Measurements from ENCODE around the gene ZACN.

Gene ZACN

DNA sequence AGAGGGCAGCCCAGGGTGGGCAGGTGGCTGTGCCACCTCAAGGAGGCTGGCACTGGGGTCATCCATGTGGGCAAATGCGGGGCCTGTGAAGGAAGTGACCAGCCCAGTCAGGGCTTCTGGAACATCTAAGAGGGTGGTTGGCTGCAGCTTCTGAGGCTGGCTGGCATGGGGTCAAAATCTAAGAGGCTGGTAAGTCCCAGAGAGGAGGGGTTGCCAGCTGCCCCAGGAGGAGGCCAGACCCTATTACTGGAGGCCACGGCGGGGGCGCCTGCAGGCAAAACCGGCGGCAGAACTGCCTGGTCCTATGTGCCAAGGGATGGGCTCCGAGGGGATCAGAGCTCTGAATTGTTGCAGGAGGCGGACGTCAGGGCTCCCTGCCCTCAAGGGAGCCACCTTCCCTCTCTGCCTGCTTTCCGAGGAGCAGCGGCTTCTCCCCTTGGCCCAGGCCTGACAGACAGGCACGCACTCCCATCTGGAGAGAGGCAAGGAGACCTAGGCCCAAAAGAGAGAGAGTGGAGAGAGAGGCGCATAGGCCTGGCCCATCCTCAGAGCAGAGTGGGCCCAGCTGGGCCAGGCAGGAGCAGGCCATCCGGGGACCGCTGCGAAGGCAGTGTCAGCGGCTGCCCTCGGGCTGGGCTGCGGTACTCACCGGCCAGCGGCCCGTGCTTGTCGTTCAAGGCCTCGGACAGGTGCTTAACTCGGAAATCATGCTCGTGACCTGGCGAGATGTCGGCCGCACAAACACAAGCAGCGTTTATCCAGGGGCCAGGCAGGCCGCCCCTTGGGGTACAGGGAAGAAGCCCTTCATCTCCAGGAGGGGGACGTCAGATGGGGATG, 10.9 kb downstream of the ZACN start:
- no peak overlapping the region for H3K27ac ChIP-seq
- no peak for DNase-seq (ENCODE audit: low spot score)
- no peak for TF ChIP-seq CTCF (IDR thresholded peaks at IDR 0.05)
- no peak overlapping the region for H3K4me3 ChIP-seq

- no peak for TF ChIP-seq CTCF (IDR thresholded peaks at IDR 0.05)
- H3K4me3 ChIP-seq: no peak overlapping the region
- H3K27ac ChIP-seq: no peak overlapping the region
- DNase-seq (ENCODE audit: low spot score): no peak
Observed at GRCh38 chr17:76090517-76091129, 11.6 kb downstream of the ZACN start.

DNA sequence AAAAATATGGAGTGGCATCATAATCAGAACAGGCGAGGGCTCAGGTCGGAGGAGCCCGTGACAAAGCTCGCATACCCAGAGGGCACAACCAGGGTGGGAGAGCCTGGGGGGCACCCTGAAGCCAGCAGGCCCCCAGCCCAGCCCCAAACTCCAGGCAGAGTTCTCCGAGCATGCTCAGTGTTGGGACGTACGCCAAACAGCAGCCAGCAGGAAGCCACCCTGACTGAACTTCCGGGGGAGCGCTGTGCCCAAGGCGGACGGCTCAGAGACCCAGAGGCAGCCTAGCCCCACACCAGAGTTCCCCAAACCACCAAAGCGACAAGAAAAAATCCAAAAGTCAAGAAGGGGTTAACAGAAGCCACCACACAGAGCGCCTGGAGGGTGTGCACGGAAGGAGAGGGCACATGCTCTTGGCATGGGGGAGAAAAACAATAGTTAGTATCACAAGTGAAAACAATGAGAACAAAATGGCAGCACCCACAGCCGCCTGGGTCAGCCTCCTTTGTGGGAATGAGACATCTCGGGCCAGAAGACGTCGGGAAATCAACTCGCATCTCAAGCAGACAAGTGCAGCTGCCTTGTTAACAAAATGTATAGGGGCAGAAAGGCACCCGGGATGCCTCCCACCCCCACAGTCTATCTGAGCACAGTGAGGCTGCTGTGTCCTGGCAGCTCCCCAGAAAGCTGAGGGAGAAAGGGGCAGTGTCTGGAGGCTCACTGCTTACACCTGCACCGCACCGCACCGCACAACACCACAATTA, 12.7 kb downstream of the ZACN start:
- H3K27ac ChIP-seq: no peak overlapping the region
- TF ChIP-seq CTCF (IDR thresholded peaks at IDR 0.05): no peak
- no peak for DNase-seq (ENCODE audit: low spot score)
- no peak overlapping the region for H3K4me3 ChIP-seq

- no peak overlapping the region for H3K27ac ChIP-seq
- no peak for DNase-seq (ENCODE audit: low spot score)
- H3K4me3 ChIP-seq: no peak overlapping the region
- TF ChIP-seq CTCF (IDR thresholded peaks at IDR 0.05): no peak
Observed at GRCh38 chr17:76092526-76093413, 13.8 kb downstream of the ZACN start.

DNA sequence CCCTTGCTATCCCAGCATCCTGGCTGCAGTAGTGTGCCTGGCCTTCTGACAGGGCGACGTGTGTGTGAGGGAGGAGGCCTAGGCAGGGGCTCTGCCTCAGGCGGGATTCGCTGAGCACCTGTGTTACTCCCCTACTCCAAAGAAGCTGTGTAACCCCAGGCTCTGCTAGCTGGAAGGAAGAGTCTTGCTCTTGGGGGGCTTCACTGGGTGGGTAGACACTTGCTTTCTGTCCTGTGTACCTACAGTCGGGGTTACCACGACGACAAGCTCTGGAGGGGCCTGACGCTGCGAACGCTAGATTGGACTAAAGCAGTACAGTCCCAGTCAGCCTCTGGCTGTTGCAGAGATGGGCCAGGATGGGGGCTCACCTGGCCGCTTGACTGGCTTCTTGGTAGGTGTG, 15.1 kb downstream of the ZACN start:
- TF ChIP-seq CTCF (IDR thresholded peaks at IDR 0.05): no peak
- H3K27ac ChIP-seq: no peak overlapping the region
- DNase-seq (ENCODE audit: low spot score): no peak

GRCh38 chr17:76095943-76096342, 17.0 kb downstream of the ZACN start:
- H3K4me3 ChIP-seq: no peak overlapping the region
- TF ChIP-seq CTCF (IDR thresholded peaks at IDR 0.05): no peak
- no peak overlapping the region for H3K27ac ChIP-seq
- DNase-seq (ENCODE audit: low spot score): no peak

More for the DNA sequence above, 15.1 kb downstream of the ZACN start:
- no peak overlapping the region for H3K4me3 ChIP-seq
